NT2/D1 (cell line): ENCODE measurements around the gene MALAT1.
"Not testable (repeated sequence)": the region's sequence is repeated elsewhere in the genome, so short reads cannot be mapped to it uniquely, and the experiment has no call there.

ENCODE experiments used
- SUZ12 ChIP-seq: IDR thresholded peaks from 2 replicates; pipeline ENCODE4 v1.6.1; 2011; ENCODE audit not compliant: insufficient read length, insufficient read depth; ENCODE audit errors: extremely low read depth
- ZNF274 ChIP-seq: IDR thresholded peaks from 2 replicates; pipeline ENCODE4 v1.6.1; 2011; ENCODE audit warnings: mild to moderate bottlenecking, low read depth, low read length

DNA sequence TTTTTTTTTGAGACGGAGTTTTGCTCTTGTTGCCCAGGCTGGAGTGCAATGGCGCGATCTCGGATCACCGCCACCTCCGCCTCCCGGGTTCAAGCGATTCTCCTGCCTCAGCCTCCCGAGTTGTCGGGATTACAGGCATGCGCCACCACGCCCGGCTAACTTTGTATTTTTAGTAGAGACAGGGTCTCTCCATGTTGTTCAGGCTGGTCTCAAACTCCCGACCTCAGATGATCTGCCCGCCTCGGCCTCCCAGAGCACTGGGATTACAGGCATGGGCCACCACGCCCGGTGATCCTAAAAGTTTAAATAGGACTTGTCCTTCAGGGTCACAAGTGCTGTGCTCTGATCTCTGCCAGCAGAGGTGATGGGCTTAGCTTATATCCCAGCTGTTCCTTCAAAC lies 33.4 kb upstream of the MALAT1 start:
- TF ChIP-seq SUZ12, ZNF274: not testable (repeated sequence)
